Loucy (cell line): Measurements from ENCODE around the gene C16orf90.

Experiments
- CTCF ChIP-seq: fragments of 200-600 bp; sonication (generic); conservative IDR thresholded peaks from 2 replicates; pipeline ENCODE4 v1.5.1; 2014; ENCODE audit warnings: mild to moderate bottlenecking, antibody characterized with exemption, low read length
- EZH2phosphoT487 ChIP-seq: fragments of 200-600 bp; IDR thresholded peaks from 2 replicates; pipeline ENCODE4 v1.6.1; 2018; ENCODE audit warnings: antibody characterized with exemption, mild to moderate bottlenecking, moderate library complexity, borderline replicate concordance

GRCh38 chr16:3488801-3489200 is 6.5 kb downstream of the C16orf90 start:
- TF ChIP-seq EZH2phosphoT487 (no peak), CTCF (no peak)
